H1 (cell line): ENCODE results near the gene SF3B3.

Source experiments
- EGR1 ChIP-seq: IDR thresholded peaks from 2 replicates; pipeline ENCODE4 v1.6.1; 2011; ENCODE audit warnings: low read depth, low read length, borderline replicate concordance
- EZH2 ChIP-seq: fragments of 200-600 bp; sonication (generic); IDR thresholded peaks from 2 replicates; pipeline ENCODE4 v1.7.1; 2012; ENCODE audit warnings: low read depth, mild to moderate bottlenecking, moderate library complexity, low read length, inconsistent platforms; ENCODE audit not compliant: severe bottlenecking
- JUN ChIP-seq: IDR thresholded peaks from 2 replicates; pipeline ENCODE4 v1.6.1; 2011; ENCODE audit warnings: low read depth, mild to moderate bottlenecking, improper control_type of control experiment, low read length
- POLR2A ChIP-seq, 2 experiments: IDR thresholded peaks; 1 replicate in 1 of 2; 2 replicates in 1 of 2; pipeline ENCODE4 v1.6.1; 2011; ENCODE audit warnings: low read depth in 2 of 2, low read length in 2 of 2, mild to moderate bottlenecking in 2 of 2; ENCODE audit errors: control extremely low read depth in 1 of 2
- SIX5 ChIP-seq: IDR thresholded peaks from 2 replicates; pipeline ENCODE4 v1.6.1; 2011; ENCODE audit warnings: mild to moderate bottlenecking, low read depth, low read length
- SP1 ChIP-seq: IDR thresholded peaks from 2 replicates; pipeline ENCODE4 v1.6.1; 2011; ENCODE audit warnings: low read depth, low read length
- TF ChIP-seq, protein P1 (sequence below), 3 experiments: IDR thresholded peaks; 1 replicate in 2 of 3; 2 replicates in 1 of 3; pipeline versions ENCODE4 v1.5.1 to v1.6.1; 2011; ENCODE audit warnings: low read length in 3 of 3, mild to moderate bottlenecking in 3 of 3, inconsistent platforms in 2 of 3, low read depth in 1 of 3, moderate library complexity in 1 of 3; ENCODE audit not compliant: insufficient read depth in 1 of 3; ENCODE audit errors: control extremely low read depth in 1 of 3
- TF ChIP-seq, protein P2 (sequence below): fragments of 300-600 bp; sonication (generic); IDR thresholded peaks from 2 replicates; pipeline ENCODE4 v1.7.1; 2012; ENCODE audit warnings: low read length, moderate library complexity, mild to moderate bottlenecking, inconsistent platforms; ENCODE audit not compliant: insufficient replicate concordance

DNA sequence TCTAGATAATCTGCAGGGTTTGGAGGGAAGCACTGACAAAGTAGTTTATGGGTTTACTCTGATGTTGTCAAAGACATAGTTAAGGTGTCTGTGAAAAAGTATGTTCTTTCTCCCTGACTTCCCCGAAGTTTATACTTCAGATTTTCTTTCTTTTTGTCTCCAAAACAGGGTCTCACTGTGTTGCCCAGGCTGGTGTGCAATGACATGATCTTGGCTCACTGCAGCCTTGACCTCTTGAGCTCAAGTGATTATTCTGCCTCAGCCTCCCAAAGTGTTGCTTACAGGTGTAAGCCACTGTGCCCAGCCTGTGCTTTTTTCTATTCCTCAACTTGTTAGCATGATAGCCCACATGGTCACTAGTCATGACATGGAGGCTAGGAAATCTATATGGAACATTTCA, 20.9 kb downstream of the SF3B3 start:
- TF ChIP-seq JUN: no peak
- TF ChIP-seq, protein P1, sequence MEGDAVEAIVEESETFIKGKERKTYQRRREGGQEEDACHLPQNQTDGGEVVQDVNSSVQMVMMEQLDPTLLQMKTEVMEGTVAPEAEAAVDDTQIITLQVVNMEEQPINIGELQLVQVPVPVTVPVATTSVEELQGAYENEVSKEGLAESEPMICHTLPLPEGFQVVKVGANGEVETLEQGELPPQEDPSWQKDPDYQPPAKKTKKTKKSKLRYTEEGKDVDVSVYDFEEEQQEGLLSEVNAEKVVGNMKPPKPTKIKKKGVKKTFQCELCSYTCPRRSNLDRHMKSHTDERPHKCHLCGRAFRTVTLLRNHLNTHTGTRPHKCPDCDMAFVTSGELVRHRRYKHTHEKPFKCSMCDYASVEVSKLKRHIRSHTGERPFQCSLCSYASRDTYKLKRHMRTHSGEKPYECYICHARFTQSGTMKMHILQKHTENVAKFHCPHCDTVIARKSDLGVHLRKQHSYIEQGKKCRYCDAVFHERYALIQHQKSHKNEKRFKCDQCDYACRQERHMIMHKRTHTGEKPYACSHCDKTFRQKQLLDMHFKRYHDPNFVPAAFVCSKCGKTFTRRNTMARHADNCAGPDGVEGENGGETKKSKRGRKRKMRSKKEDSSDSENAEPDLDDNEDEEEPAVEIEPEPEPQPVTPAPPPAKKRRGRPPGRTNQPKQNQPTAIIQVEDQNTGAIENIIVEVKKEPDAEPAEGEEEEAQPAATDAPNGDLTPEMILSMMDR (IDR thresholded peaks at IDR 0.05; ENCODE audit: control extremely low read depth in 1 of 3, insufficient read depth in 1 of 3, low read depth in 1 of 3, low read length in 3 of 3): no peak
- TF ChIP-seq, protein P2, sequence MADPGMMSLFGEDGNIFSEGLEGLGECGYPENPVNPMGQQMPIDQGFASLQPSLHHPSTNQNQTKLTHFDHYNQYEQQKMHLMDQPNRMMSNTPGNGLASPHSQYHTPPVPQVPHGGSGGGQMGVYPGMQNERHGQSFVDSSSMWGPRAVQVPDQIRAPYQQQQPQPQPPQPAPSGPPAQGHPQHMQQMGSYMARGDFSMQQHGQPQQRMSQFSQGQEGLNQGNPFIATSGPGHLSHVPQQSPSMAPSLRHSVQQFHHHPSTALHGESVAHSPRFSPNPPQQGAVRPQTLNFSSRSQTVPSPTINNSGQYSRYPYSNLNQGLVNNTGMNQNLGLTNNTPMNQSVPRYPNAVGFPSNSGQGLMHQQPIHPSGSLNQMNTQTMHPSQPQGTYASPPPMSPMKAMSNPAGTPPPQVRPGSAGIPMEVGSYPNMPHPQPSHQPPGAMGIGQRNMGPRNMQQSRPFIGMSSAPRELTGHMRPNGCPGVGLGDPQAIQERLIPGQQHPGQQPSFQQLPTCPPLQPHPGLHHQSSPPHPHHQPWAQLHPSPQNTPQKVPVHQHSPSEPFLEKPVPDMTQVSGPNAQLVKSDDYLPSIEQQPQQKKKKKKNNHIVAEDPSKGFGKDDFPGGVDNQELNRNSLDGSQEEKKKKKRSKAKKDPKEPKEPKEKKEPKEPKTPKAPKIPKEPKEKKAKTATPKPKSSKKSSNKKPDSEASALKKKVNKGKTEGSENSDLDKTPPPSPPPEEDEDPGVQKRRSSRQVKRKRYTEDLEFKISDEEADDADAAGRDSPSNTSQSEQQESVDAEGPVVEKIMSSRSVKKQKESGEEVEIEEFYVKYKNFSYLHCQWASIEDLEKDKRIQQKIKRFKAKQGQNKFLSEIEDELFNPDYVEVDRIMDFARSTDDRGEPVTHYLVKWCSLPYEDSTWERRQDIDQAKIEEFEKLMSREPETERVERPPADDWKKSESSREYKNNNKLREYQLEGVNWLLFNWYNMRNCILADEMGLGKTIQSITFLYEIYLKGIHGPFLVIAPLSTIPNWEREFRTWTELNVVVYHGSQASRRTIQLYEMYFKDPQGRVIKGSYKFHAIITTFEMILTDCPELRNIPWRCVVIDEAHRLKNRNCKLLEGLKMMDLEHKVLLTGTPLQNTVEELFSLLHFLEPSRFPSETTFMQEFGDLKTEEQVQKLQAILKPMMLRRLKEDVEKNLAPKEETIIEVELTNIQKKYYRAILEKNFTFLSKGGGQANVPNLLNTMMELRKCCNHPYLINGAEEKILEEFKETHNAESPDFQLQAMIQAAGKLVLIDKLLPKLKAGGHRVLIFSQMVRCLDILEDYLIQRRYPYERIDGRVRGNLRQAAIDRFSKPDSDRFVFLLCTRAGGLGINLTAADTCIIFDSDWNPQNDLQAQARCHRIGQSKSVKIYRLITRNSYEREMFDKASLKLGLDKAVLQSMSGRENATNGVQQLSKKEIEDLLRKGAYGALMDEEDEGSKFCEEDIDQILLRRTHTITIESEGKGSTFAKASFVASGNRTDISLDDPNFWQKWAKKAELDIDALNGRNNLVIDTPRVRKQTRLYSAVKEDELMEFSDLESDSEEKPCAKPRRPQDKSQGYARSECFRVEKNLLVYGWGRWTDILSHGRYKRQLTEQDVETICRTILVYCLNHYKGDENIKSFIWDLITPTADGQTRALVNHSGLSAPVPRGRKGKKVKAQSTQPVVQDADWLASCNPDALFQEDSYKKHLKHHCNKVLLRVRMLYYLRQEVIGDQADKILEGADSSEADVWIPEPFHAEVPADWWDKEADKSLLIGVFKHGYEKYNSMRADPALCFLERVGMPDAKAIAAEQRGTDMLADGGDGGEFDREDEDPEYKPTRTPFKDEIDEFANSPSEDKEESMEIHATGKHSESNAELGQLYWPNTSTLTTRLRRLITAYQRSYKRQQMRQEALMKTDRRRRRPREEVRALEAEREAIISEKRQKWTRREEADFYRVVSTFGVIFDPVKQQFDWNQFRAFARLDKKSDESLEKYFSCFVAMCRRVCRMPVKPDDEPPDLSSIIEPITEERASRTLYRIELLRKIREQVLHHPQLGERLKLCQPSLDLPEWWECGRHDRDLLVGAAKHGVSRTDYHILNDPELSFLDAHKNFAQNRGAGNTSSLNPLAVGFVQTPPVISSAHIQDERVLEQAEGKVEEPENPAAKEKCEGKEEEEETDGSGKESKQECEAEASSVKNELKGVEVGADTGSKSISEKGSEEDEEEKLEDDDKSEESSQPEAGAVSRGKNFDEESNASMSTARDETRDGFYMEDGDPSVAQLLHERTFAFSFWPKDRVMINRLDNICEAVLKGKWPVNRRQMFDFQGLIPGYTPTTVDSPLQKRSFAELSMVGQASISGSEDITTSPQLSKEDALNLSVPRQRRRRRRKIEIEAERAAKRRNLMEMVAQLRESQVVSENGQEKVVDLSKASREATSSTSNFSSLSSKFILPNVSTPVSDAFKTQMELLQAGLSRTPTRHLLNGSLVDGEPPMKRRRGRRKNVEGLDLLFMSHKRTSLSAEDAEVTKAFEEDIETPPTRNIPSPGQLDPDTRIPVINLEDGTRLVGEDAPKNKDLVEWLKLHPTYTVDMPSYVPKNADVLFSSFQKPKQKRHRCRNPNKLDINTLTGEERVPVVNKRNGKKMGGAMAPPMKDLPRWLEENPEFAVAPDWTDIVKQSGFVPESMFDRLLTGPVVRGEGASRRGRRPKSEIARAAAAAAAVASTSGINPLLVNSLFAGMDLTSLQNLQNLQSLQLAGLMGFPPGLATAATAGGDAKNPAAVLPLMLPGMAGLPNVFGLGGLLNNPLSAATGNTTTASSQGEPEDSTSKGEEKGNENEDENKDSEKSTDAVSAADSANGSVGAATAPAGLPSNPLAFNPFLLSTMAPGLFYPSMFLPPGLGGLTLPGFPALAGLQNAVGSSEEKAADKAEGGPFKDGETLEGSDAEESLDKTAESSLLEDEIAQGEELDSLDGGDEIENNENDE: no peak
- no peak for TF ChIP-seq SP1
- TF ChIP-seq SIX5: no peak
- no peak for TF ChIP-seq EZH2
- TF ChIP-seq POLR2A (IDR thresholded peaks at IDR 0.05; ENCODE audit: control extremely low read depth in 1 of 2, low read depth in 2 of 2, low read length in 2 of 2): no peak
- no peak for TF ChIP-seq EGR1
